Measurements from ENCODE around the gene SLC13A3. TPM values are rescaled to one million over a fixed set of nuclear protein-coding genes. Genes with fewer than 3 reads are reported as not detected.

Gene SLC13A3
- total and polyA plus RNA-seq, 2 of the 4 experiments (the other 2 are of a cell fraction): 2.5 to 4.2 TPM

DNA sequence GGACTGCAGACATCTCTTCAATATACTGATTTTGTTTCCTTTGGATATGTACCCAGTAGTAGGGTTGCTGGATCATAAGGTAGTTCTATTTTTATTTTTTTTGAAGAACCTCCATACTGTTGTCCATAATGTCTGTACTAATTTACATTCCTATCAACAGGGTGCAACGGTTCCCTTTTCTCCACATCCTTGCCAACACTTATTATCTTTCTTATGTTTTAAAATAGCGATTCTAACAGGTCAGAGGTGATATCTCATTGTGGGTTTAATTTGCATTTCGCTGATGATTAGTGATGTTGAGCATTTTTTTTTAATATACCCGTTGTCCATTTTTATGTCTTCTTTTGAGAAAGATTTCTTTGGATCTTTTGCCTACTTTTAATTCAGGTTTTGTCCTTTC is 39.9 kb upstream of the SLC13A3 start:
- H3K9ac ChIP-seq (ENCODE audit: low read depth, low read length): no peak overlapping the region
- TF ChIP-seq RCOR1 (IDR thresholded peaks at IDR 0.05; ENCODE audit: insufficient replicate concordance, low read length): no peak
- no peak for TF ChIP-seq CTCF (conservative IDR thresholded peaks at IDR 0.05; ENCODE audit: low read depth, low read length)
- no peak for TF ChIP-seq MXI1 (IDR thresholded peaks at IDR 0.05; ENCODE audit: borderline replicate concordance, low read depth, low read length)
- TF ChIP-seq POLR2A (IDR thresholded peaks at IDR 0.05; ENCODE audit: low read depth, low read length): no peak
- no peak for TF ChIP-seq FOS (IDR thresholded peaks at IDR 0.05; ENCODE audit: low read depth, low read length)
- TF ChIP-seq SMC3 (IDR thresholded peaks at IDR 0.05; ENCODE audit: low read depth, low read length): no peak
- TF ChIP-seq, protein P1, sequence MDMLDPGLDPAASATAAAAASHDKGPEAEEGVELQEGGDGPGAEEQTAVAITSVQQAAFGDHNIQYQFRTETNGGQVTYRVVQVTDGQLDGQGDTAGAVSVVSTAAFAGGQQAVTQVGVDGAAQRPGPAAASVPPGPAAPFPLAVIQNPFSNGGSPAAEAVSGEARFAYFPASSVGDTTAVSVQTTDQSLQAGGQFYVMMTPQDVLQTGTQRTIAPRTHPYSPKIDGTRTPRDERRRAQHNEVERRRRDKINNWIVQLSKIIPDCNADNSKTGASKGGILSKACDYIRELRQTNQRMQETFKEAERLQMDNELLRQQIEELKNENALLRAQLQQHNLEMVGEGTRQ (IDR thresholded peaks at IDR 0.05; ENCODE audit: low read depth, low read length): no peak
- TF ChIP-seq ELK1 (IDR thresholded peaks at IDR 0.05; ENCODE audit: borderline replicate concordance, low read depth, low read length): no peak
- TF ChIP-seq RAD21 (IDR thresholded peaks at IDR 0.05; ENCODE audit: low read length): no peak
- TF ChIP-seq NFE2L2 (IDR thresholded peaks at IDR 0.05; ENCODE audit: low read depth, low read length): no peak
- no peak for TF ChIP-seq MAZ (IDR thresholded peaks at IDR 0.05; ENCODE audit: borderline replicate concordance, low read depth, low read length)
- TF ChIP-seq RFX5 (IDR thresholded peaks at IDR 0.05; ENCODE audit: low read depth, low read length): no peak
- TF ChIP-seq BHLHE40 (IDR thresholded peaks at IDR 0.05; ENCODE audit: low read depth, low read length): no peak
- no peak for TF ChIP-seq MAFK (IDR thresholded peaks at IDR 0.05; ENCODE audit: low read depth, low read length)
- no peak for TF ChIP-seq CHD1 (IDR thresholded peaks at IDR 0.05; ENCODE audit: low read depth, low read length)
- TF ChIP-seq CEBPB (IDR thresholded peaks at IDR 0.05; ENCODE audit: low read depth, low read length): no peak
- H3K23ac ChIP-seq (ENCODE audit: low read depth, low read length): no peak overlapping the region
- H4K91ac ChIP-seq (ENCODE audit: insufficient read depth, low read depth, low read length): no peak overlapping the region
- no peak overlapping the region for H4K8ac ChIP-seq (ENCODE audit: low read depth in 2 of 2, low read length in 2 of 2)
- WGBS, 2 experiments (ENCODE audit: extremely low coverage in 2 of 2, insufficient read length in 1 of 2): no CpG with 5 or more reads among the region's 4 CpGs
- no peak overlapping the region for H3K27ac ChIP-seq (ENCODE audit: insufficient read depth, low read length)
- H3K56ac ChIP-seq (ENCODE audit: extremely low read depth, insufficient read depth, low read length): no peak overlapping the region
- no peak overlapping the region for H2BK20ac ChIP-seq (ENCODE audit: low read depth, low read length)
- H3K9me3 ChIP-seq (ENCODE audit: control insufficient read depth, insufficient read depth, low read length): no peaks in the 10 kb centered on the region
- no peaks in the 10 kb centered on the region for H4K20me1 ChIP-seq (ENCODE audit: insufficient read depth, low read length)
- H2AK5ac ChIP-seq (ENCODE audit: low read depth, low read length): no peak overlapping the region
- intact Hi-C loops (cut with micrococcal nuclease): no loop called here
- H2BK120ac ChIP-seq (ENCODE audit: low read depth, low read length): no peak overlapping the region
- CTCF ChIA-PET: no interaction called here
- H2BK15ac ChIP-seq (ENCODE audit: low read depth, low read length): no peak overlapping the region
- no peak overlapping the region for H3K18ac ChIP-seq (ENCODE audit: low read depth, low read length)
- H3K27me3 ChIP-seq (ENCODE audit: control insufficient read depth, insufficient read depth, low read length): no peaks in the 10 kb centered on the region
- peaks cover 7% of the 10 kb centered on the region for H3K4me1 ChIP-seq (ENCODE audit: control insufficient read depth, insufficient read depth, low read length)
- no peak overlapping the region for H3K4ac ChIP-seq (ENCODE audit: low read depth, low read length)
- POLR2A ChIA-PET (ENCODE audit: unreplicated experiment): no interaction called here
- H3K4me2 ChIP-seq (ENCODE audit: low read depth, low read length): no peak overlapping the region
- dilution Hi-C loops (cut with HindIII; ENCODE audit: low sequenced_read_pairs, unreplicated experiment): no loop called here
- no peak for DNase-seq
- no peak overlapping the region for H4K5ac ChIP-seq (ENCODE audit: low read depth, low read length)
- no peak overlapping the region for H2AK9ac ChIP-seq (replicated peaks; ENCODE audit: low read depth, low read length, poor library complexity)
- no peak overlapping the region for H2BK5ac ChIP-seq (ENCODE audit: low read depth, low read length, poor library complexity, severe bottlenecking)
- in situ Hi-C loops (cut with MboI; ENCODE audit: low sequenced_read_pairs): no loop called here
- H3K36me3 ChIP-seq (ENCODE audit: control insufficient read depth, insufficient read depth, low read length): peaks cover 3% of the 10 kb centered on the region
- no TSS peak for BruUV-seq (replicated peaks)
- peaks cover 9% of the 10 kb centered on the region for H3K9me1 ChIP-seq (ENCODE audit: insufficient read depth, low read length)
- peaks cover 0 to 25% of the 10 kb centered on the region in 2 experiments; a peak in 2 of 4 replicates for H3K79me1 ChIP-seq (ENCODE audit: low read depth in 1 of 2, low read length in 2 of 2)
- no peak overlapping the region for H2AFZ ChIP-seq (replicated peaks; ENCODE audit: low read length, poor library complexity)
- no peak for ATAC-seq (ENCODE audit: low read depth)
- H3K4me3 ChIP-seq (ENCODE audit: insufficient read depth, low read depth, low read length): no peak overlapping the region
- no peak overlapping the region for H3K14ac ChIP-seq (replicated peaks; ENCODE audit: low read depth, low read length)
